NCI-H1694 treated with DMSO at 0.1 percent for 48 hours (cell line): ENCODE measurements around the gene KRTAP10-1.
"Not testable (repeated sequence)": the region's sequence is repeated elsewhere in the genome, so short reads cannot be mapped to it uniquely, and the experiment has no call there.

ENCODE experiments used
- DNase-seq: peaks from one replicate; lab custom pipeline; 2025; lab: John Stamatoyannopoulos, UW

Gene KRTAP10-1, protein sequence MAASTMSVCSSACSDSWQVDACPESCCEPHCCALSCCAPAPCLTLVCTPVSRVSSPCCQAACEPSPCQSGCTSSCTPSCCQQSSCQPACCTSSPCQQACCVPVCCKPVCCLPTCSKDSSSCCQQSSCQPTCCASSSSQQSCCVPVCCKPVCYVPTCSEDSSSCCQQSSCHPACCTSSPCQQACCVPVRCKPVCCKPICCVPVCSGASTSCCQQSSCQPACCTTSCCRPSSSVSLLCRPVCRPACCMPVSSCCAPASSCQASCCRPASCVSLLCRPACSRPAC

DNA sequence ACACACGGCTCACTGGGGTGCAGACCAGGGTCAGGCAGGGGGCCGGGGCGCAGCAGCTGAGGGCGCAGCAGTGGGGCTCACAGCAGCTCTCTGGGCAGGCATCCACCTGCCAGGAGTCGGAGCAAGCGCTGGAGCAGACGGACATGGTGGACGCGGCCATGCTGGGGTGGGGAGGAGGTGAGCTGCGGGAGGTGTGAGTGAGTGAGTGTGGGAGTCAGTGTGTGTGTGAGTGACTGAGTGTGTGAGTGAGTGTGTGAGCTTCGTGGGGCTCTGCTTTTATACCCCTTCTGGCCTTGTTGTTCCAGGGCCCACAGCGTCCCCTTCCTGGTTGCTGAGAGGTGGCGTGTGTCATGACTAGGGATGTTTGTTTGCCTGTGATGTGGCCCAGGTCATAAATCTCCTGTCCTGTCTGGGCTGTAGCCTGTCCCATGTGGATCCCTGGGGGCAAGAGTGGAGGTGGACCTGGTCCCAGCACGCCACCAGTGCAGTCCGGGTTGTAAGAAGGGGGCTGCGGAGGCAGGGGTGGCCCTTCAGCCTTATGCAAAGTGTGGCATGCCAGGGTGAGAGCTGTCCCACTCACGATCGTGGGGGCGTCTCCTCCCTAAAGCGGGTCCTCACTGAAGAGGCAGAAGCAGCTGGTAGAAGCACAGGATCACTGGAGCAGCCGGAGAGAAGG, at the start of gene KRTAP10-1:
Gene KRTAP10-1, minus strand, starts transcription at position 205 of the 676 bp plus-strand sequence. Its CDS starts 45 bp downstream, at position 160.
- DNase-seq = no peak

DNA sequence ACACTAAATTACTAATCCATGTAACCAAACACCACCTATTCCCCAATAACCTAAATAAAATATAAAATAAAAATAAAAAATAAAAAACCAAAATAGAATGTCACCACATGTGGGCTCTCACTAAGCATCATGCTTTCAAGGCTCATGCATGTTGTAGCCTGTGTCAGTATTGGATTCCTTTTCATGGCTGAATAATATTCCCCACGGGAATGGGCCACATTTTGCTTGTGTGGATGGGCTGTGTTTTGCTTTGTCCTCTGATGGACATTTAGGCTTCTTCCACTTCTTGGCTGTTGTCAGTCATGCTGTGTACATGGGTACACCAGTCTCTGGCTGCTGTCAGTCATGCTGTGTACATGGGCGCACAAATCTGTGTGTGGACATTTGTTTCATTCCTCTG, 49.1 kb upstream of the KRTAP10-1 start:
- no peak for DNase-seq

DNA sequence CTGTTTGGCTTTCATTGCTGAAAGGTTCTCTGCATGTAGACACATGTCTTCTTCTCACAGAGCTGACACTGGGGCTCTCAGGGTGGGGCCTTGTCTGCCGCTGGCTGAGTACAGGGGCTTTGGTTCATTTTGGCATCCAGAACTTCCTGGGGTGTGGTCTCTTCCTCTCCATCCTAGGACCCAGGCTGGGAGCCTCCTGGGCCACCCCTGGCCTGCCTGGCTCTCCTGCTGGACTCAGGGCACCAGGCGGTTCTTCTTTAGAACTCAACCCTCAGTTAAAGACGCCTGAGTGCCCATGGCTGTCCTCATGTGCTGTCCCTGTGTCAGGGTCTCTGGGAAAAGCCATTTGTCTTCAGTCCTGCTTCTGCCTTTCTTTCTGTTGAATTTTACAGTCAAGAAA, 45.9 kb upstream of the KRTAP10-1 start:
- no peak for DNase-seq

DNA sequence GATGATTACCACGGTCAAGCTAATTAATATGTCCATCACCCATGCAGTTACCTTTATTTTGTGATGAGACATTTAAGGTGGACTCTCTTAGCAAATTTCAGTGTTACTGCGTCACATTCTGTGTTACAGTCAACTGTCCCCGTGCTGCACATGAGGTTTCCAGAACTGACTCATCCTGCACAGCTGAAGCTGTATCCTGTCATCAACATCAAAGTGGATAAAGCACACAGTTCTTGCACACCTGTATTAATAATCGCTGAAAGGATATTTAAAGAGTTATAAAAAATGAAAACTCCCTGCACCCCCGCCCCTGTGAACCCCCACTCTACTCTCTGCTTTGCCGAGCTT, 43.8 kb upstream of the KRTAP10-1 start:
- no peak for DNase-seq

DNA sequence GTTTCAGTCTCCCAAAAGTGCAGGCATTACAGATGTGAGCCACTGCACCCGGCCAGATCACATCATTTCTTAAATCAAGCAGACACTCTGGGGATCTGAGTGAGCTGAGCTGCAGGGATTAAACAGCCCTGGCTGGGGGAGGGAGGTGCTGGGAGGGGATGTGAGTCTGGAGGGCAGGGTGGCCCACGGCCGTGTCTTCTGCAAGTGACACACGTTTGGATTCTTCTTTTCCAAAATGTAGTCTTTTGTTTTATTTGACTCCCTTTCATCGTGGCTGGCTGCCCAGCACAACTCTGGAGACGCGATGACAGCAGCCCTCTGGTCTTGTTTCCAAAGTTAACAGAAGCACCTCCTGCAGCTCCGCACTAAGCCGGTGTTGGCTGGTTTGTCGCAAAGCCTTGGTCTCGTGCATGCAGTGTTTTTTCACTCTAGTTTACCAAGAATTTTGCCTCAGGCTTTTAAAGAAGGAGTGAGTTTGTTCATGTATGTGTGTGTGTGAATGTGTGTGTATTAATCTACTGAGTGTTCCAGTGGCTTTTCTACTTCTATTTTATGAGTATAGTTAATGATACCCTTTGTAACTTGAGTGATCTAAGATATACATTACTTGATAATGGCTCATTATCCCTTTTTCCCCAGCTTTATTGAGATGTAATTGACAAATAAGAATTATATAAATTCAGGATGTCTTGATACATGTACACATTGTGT, 43.2 kb upstream of the KRTAP10-1 start:
- no peak for DNase-seq

DNA sequence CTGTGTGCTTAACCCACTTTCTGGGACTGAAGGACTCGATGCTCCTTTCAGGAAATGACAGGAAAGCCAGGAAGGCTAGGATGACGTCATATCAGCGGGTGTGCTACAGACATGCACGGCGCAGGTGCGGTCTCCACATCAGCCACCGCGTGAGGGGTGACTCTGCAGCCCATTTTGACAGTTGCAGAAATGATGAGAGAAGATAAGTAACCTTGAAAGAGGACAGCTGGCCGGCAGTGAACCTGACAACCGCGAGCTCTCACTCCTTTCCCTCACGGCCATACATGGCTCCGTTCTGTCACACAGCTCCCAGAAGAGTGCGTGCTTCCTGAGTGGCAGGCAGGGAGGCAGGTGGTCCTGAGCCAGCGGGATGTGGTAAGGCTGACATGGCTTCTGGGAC, 42.1 kb upstream of the KRTAP10-1 start:
- DNase-seq = no peak

DNA sequence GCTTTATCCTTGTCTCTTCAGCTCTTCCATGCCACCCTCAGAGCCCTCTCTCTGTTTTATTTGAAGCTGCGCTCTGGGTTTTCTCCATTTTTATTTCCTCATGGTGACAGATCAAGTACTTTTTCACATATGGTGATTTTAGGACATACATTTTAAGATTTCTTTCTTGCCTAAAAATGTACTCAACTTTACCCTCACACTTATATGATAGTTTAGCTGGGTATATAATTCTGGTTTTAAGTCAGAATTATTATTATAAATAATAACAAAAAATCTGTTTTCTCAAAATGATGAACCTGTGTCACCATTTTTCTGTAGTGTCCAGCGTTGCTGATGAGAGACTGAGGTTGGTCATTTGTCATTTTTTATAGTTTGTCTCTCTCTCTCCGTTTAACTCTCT, 41.2 kb upstream of the KRTAP10-1 start:
- no peak for DNase-seq

DNA sequence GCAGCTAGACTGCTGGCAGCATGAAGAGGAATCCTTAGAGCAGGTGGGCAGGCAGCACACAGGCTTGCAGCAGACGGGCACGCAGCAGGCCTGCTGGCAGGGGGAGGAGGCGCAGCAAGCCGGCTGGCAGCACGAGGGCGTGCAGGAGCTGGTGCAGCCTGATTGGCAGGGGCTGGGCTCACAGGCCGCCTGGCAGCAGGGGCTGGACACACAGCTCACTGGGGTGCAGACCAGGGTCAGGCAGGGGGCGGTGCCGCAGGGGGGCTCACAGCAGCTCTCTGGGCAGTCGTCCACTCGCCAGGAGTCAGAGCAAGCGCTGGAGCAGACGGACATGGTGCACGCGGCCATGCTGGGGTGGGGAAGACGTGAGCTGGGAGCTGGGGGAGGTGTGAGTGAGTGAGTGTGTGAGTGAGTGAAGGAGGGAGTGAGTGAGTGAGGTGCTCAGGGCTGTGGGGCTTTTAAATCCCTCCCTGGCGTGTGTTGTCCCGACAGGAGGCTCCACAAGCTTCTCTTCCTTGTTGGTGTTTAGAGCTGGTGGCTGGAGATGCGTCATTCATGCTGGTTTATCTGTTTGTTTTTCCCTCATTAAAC, 40.3 kb upstream of the KRTAP10-1 start, which contains the start of gene KRTAP10-5:
Gene KRTAP10-5, minus strand, starts transcription at position 374 of the 591 bp plus-strand sequence. Its CDS starts 26 bp downstream, at position 348.
- DNase-seq = not testable (repeated sequence)

DNA sequence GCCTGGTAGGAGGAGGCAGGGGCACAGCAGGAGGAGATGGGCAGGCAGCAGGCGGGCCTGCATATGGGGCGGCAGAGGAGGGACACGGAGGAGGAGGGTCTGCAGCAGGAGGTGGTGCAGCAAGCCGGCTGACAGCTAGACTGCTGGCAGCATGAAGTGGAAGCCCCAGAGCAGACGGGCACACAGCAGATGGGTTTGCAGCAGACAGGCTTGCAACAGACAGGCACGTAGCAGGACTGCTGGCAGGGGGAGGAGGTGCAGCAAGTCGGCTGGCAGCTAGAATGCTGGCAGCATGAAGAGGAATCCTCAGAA, 39.8 kb upstream of the KRTAP10-1 start:
- peak; percentile 85 for DNase-seq

DNA sequence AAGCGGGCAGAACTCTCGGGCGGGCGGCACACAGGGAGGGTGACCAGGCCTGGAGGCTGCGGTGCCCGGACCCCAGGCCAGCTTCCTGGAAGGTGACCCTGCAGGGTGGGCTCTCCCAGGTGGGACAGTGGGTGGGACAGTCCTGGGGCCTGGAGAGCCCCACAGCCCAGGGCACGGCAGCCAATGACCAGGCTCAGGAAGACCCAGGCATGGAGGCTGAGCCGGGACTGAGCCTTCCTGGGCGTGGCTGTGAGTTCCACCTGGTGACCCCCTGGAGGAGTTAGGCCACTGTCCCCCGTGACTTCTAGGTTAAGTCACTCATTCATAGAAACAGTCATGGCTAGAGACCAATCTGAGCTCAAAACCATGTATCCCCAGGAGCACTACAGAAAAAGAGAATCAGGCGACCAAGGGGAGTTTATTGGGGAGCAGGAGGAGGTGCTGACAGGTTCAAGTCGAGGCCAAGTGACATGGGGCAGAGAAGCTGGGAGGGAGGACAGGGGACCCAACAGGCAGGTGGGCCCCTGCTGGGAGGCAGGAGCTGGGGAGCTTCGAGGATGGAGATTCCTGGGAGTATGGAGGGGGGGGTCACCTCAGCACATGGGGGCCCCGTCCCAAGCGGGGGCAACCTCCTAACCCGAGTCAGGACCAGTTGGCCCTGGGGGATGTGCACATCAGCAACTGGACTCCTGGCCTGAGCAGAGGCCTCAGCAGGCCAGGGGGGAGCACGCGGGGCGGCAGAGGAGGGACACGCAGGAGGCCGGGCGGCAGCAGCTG, 39.2 kb upstream of the KRTAP10-1 start:
- DNase-seq = no peak

DNA sequence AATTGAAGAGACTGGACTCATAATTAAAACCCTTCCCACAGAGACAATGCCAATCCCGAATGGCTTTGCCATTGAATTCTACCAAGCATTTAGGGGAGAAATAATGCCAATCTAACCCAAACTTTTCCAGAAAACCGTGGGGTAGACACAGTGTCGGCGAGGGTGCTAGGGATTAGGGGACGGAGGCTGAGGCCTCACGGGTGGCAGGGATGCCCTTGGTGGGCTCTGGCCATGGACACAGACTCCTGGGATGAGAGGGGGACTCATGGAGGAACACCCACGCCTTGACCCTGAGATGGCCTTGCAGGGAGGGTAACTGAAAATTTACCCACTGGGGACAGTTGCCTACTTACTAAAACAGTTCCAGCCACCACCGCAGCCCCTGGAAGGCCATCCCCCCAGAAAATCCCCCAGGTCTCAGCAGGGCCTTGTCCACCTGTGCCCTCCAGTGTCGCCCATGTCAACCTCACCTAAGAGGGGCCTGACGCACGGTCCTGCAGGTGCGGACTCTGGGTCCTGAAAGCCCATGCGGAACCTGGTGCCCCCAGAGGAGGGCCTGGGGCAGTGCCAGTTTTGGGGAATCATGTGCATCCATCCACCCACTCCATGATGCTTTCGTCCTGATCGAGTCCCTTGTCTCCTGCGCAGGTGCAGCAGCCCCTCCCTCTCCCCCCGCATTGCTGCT, 38.5 kb upstream of the KRTAP10-1 start:
- no peak for DNase-seq

DNA sequence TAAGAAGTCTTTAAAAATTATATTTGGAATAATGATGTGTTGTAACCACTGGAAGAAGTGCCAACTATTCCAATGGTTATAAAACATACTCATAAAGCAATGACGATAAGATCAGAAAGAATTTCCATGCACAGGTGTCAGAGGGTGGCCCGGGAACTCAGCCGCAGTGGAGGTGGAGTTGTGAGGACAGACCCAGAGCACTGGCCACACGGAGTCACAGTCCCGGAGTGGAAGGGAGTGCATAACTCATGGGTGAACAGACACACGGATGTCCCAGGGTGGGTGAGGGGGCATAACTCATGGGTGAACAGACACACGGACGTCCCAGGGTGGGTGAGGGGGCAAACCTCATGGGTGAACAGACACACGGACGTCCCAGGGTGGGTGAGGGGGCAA, 36.0 kb upstream of the KRTAP10-1 start:
- no peak for DNase-seq

DNA sequence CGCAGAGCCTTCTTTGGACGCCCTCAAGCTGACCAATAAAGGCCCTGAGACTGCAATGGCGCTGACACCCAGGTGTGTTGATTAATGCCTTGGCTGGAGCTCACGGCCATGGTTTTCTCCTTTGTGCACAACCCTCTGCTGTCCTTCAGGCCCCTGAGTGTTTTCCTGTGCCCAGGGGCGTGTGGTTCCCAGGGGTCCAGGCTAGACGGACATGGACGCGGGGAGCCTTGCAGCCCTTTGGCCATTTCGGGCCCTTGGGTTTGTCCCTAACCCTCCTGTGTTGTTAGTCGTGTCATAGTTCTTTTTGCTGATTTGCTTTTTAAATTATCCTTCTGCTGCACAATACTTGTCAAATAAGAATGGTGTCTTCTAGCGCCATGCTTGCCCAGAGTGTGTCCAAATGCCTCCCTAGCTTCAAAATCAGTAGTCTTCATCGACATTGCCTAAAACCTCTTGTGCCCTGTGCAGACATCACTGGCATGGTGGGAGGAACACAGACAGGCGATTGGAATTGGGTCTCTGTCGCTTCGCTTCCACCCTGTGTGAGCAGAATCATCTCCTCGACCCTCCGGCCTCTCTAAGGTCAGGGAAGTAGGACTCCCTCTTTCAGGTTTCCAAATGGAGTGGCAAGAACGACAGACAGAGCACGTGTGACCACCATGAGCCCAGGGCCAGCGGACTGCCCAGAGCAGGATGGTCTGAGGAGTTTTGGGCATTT, 35.5 kb upstream of the KRTAP10-1 start:
- DNase-seq = no peak

DNA sequence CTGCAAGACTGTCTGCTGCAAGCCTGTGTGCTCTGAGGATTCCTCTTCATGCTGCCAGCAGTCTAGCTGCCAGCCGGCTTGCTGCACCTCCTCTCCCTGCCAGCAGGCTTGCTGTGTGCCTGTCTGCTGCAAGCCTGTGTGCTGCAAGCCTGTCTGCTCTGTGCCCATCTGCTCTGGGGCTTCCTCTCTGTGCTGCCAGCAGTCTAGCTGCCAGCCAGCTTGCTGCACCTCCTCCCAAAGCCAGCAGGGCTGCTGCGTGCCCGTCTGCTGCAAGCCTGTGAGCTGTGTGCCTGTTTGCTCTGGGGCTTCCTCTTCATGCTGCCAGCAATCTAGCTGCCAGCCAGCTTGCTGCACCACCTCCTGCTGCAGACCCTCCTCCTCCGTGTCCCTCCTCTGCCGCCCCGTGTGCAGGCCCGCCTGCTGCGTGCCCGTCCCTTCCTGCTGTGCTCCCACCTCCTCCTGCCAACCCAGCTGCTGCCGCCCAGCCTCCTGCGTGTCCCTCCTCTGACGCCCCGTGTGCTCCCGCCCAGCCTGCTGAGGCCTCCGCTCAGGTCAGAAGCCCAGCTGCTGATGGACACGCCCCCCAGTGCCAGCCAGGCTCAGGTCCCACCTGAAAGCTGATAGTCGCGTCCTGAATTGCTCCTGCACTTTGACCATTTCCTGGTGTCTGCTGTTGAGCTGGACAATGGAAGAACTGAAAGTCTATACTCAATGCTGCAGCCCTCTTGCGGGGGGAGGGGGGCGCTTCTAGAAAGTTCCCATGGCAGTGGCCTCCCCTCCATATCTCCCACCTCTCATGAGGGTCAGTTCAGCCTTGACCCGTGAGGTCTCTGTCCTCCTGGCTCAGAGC, 34.7 kb upstream of the KRTAP10-1 start:
- no peak for DNase-seq

DNA sequence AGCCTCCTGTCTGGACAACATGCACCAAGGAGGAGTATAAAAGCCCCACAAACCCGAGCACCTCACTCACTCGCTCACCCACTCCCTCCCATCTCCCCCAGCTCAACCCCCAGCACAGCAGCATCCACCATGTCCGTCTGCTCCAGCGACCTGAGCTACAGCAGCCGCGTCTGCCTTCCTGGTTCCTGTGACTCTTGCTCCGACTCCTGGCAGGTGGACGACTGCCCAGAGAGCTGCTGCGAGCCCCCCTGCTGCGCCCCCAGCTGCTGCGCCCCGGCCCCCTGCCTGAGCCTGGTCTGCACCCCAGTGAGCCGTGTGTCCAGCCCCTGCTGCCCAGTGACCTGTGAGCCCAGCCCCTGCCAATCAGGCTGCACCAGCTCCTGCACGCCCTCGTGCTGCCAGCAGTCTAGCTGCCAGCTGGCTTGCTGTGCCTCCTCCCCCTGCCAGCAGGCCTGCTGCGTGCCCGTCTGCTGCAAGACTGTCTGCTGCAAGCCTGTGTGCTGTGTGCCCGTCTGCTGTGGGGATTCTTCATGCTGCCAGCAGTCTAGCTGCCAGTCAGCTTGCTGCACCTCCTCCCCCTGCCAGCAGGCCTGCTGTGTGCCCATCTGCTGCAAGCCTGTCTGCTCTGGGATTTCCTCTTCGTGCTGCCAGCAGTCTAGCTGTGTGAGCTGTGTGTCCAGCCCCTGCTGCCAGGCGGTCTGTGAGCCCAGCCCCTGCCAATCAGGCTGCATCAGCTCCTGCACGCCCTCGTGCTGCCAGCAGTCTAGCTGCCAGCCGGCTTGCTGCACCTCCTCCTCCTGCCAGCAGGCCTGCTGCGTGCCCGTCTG, 33.8 kb upstream of the KRTAP10-1 start, which contains the start of gene KRTAP10-4:
Gene KRTAP10-4, plus strand, starts transcription at position 100 of the 827 bp plus-strand sequence. Its CDS starts 30 bp downstream, at position 130.
- DNase-seq = not testable (repeated sequence)

DNA sequence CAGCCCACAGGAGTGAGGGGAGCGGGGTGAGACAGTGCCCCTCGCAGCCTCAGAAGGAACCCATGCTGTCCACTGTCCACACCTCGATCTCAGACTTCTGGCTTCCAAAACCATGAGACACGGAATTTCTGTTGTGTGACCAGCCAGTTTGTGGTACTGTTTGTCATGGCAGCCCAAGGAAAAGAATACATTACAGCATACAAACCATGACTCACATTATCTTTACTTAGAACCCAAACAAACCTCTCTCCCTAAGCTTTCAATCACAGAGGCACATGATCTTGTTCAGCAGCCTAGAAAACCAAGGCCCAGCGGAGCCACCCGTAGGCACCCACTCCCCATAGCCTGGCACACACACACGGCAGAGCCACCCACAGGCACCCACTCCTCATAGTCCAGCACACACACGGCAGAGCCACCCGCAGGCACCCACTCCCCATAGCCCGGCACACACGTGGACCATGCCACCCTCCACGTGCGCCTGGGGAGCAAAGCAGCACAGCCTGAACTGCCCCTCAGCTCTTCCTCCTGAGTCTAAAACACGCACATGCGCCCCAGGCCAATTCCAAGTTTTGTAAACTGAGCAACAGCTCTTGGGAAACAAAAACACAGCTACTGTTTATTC, 33.1 kb upstream of the KRTAP10-1 start:
- DNase-seq = no peak

DNA sequence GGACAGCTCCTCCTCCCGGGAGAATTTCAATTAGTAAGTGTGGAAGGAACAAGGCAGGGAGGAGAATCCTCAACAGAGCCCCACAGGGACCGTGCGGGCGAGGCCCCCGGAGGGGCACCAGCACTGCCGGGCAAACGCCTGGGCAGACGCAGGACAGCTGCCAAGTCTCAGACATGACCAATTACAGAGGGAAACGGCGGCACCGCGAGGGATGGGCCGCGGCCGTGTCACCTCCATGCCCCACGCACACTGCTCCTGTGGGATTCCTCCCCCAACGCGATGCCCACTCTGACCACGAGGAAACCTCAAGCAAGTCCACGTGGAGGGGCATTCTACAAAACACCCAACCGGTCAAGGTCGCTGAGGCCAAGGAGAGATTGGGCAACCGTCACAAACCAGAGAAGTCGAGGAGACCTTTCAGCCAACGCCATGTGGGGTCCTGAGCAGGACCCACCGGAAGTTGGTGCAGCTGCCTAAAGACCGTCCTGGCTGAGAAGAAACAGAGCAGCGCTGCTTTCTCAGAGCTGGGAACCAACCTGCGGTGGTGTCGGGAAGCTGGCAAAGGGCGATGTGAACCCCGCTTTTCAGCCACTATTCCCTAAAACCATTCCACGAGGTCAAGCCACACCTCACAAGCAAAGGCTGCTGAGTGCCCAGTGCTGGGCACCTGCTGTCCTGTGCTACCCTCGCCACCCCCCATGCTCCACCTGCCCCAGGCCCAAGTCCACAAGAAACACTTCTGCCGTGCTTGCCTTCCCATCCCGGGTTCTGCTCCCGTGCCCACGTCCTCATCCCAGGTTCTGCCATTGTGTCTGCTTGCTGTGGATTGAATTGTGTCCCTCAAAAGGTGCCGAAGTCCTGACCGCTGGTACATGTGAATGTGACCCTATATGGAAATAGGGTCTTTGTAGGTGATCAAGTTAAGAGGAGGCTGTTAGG, 32.1 kb upstream of the KRTAP10-1 start:
- no peak for DNase-seq
